Right renal cortex interstitium (tissue), 3 donors: Measurements from ENCODE around the gene SRR. TPM values are rescaled to one million over a fixed set of nuclear protein-coding genes. Genes with fewer than 3 reads are reported as not detected.
"Not testable (repeated sequence)": the region's sequence is repeated elsewhere in the genome, so short reads cannot be mapped to it uniquely, and the experiment has no call there.

Experiments used
- DNase-seq, 3 donors: peaks; one replicate each; pipeline ENCODE4 v3.0.0-alpha.2; 2013; ENCODE audit warnings: low read depth in 3 of 3, low spot score in 2 of 3
- polyA plus RNA-seq, 3 donors: library from polyadenylated mRNA; unstranded; fragments of 120-200 nt; gene quantifications; one replicate each; pipeline ENCODE4 v1.2.1, GENCODE V29; 2013; ENCODE audit not compliant: insufficient read length in 3 of 3

The SRR gene
- polyA plus RNA-seq, result 10 to 100 TPM; 24.8 to 28.4 (median 26.0) TPM

- DNase-seq, result peak; percentile 62 to 85 (median 80)
Observed at GRCh38 chr17:2303204-2304188, at the start of gene SRR, which contains the start of gene SMG6. TSS of gene SRR (plus strand) at chr17:2303950. CDS start at chr17:2315561, 11,611 bp downstream. TSS of gene SMG6 (minus strand) at chr17:2303785. CDS start at chr17:2303720, 65 bp downstream.

GRCh38 chr17:2258830-2259229 is 44.9 kb upstream of the SRR start:
- not testable (repeated sequence) for DNase-seq

GRCh38 chr17:2259769-2260536 is 43.8 kb upstream of the SRR start:
- DNase-seq, result no peak

GRCh38 chr17:2262135-2262587 is 41.6 kb upstream of the SRR start:
- no peak for DNase-seq

- no peak for DNase-seq
Observed at GRCh38 chr17:2263183-2264066, 40.3 kb upstream of the SRR start.

- no peak for DNase-seq
Observed at GRCh38 chr17:2264067-2264860, 39.5 kb upstream of the SRR start.

- not testable (repeated sequence) for DNase-seq
Observed at GRCh38 chr17:2265166-2265565, 38.6 kb upstream of the SRR start.

GRCh38 chr17:2266045-2266864 is 37.5 kb upstream of the SRR start:
- DNase-seq, result no peak

- DNase-seq, result no peak
Observed at GRCh38 chr17:2266865-2267228, 36.9 kb upstream of the SRR start.

- DNase-seq, result no peak
Observed at GRCh38 chr17:2267354-2267753, 36.4 kb upstream of the SRR start.

GRCh38 chr17:2271985-2272702 is 31.6 kb upstream of the SRR start:
- DNase-seq, result no peak

- DNase-seq, result no peak
Observed at GRCh38 chr17:2274414-2274813, 29.3 kb upstream of the SRR start.

- DNase-seq, result no peak
Observed at GRCh38 chr17:2275722-2276121, 28.0 kb upstream of the SRR start.

- DNase-seq, result no peak
Observed at GRCh38 chr17:2277429-2278170, 26.1 kb upstream of the SRR start.

GRCh38 chr17:2279707-2280106 is 24.0 kb upstream of the SRR start:
- no peak for DNase-seq

GRCh38 chr17:2282297-2282873 is 21.4 kb upstream of the SRR start:
- DNase-seq, result peak; percentile 47 to 63 (median 56)

GRCh38 chr17:2283302-2283701 is 20.4 kb upstream of the SRR start:
- DNase-seq, result no peak
